ENCODE data around the gene SPACDR.
A peak's percentile ranks its signal among the peaks of the same experiment; 100 is the strongest.
"Not testable (repeated sequence)": the region's sequence is repeated elsewhere in the genome, so short reads cannot be mapped to it uniquely, and the experiment has no call there.

Gene SPACDR, protein sequence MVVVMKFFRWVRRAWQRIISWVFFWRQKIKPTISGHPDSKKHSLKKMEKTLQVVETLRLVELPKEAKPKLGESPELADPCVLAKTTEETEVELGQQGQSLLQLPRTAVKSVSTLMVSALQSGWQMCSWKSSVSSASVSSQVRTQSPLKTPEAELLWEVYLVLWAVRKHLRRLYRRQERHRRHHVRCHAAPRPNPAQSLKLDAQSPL

DNA sequence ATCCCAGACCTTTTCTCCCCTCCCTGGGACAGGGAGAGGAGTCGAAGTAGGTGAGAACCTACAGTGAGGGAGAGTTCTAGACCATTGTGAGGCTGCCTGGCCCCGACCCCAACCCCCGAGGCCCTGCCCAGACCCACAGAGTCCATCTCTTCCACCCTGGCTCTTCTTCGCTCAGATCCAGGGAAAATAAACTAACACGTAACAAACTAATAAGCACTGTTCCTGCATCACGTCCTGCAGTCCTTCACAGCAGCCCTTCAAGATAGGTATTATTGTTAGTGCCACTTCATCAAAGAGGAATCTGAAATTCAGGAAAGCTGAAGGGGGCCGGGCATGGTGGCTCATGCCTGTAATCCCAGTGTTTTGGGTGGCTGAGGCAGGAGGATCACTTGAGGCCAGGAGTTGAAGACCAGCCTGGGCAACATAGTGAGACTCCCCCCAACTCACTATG lies at the start of gene SPACDR:
Gene SPACDR (minus strand): TSS at position 51 of the 451 bp plus-strand sequence. CDS start 235 bp downstream, outside the sequence.
- Mint-ChIP-seq H3K27me3 (no peaks in the 10 kb centered on the region), H3K27ac (no peak within 1 kb of the TSS), H3K9me3 (no peaks in the 10 kb centered on the region), H3K4me1 (peaks cover 5% of the 10 kb centered on the region), H3K36me3 (peaks cover 16% of the 10 kb centered on the region), H3K4me3 (no peak within 1 kb of the TSS)
- DNase-seq (ENCODE audit: low spot score in 2 of 2) = no peak
- no peak for ATAC-seq (ENCODE audit: low read depth)

DNA sequence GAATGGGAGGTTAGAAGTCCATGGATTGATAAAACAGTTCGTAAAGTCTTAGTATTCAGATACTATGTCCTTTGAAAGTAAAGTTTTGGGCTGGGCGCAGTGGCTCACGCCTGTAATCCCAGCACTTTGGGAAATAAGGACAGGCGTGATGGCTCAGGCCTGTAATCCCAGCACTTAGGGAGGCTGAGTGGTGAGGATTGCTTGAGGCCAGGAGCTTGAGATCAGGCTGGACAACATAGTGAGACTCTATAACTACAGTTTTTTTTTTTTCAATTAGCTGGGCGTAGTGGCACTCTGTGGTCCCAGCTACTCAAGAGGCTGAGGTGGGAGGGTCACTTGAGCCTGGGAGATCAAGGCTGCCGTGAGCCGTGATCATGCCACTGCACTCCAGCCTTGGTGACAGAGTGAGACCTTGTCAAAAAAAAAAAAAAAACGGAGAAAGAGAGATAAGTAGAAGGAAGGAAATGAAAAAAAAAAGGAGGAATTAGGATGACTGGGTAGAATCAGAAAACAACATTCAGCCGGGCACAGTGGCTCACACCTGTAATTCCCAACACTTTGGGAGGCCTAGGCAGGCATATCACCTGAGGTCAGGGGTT lies 49.3 kb upstream of the SPACDR start:
- H3K27me3 Mint-ChIP-seq = peaks cover 5% of the 10 kb centered on the region
- no peaks in the 10 kb centered on the region for H3K36me3 Mint-ChIP-seq
- H3K9me3 Mint-ChIP-seq = no peaks in the 10 kb centered on the region
- H3K4me3 Mint-ChIP-seq = no peak overlapping the region
- ATAC-seq (ENCODE audit: low read depth) (no peak), DNase-seq (ENCODE audit: low spot score in 2 of 2) (no peak)
- no peak overlapping the region for H3K27ac Mint-ChIP-seq
- H3K4me1 Mint-ChIP-seq = peaks cover 8% of the 10 kb centered on the region

DNA sequence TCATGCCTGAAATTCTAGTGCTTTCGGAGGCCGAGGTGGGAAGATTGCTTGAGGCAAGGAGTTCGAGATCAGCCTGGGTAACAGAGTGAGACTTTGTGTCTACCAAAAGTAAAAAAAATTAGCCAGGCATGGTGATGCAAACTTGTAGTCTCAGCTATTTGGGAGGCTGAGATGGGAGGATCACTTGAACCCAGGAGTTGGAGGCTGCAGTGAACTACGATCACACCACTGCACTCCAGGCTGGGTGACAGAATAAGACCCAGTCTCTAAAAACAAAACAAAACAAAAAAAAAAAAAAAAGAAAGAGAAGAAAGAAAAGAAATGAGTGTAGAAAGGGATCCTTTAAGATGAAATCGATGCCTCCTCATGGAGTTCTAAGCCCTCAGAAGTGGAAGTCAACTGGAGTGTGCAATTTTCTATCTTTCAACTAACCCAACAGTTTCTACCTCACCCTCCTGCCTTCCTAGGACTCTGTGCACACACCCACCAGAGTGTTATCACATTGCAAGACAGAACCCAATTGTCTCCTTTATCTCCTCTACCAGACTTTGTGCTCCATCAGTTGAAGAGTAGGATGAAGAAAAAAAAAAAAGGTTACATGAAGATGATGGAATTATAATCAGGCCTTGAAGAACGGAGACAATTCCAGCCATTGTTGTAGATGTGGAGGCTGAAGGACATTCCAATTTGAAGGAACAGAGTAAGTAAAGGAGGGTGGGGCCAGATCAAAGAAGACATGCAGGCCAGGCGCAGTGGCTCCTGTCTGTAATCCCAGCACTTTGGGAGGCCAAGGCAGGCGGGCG lies 46.6 kb upstream of the SPACDR start:
- H3K27me3 Mint-ChIP-seq = peaks cover 7% of the 10 kb centered on the region
- peaks cover 3% of the 10 kb centered on the region for H3K4me1 Mint-ChIP-seq
- no peaks in the 10 kb centered on the region for H3K36me3 Mint-ChIP-seq
- H3K27ac Mint-ChIP-seq = no peak overlapping the region
- ATAC-seq (ENCODE audit: low read depth) (no peak), DNase-seq (ENCODE audit: low spot score in 2 of 2) (no peak)
- no peak overlapping the region for H3K4me3 Mint-ChIP-seq
- no peaks in the 10 kb centered on the region for H3K9me3 Mint-ChIP-seq

DNA sequence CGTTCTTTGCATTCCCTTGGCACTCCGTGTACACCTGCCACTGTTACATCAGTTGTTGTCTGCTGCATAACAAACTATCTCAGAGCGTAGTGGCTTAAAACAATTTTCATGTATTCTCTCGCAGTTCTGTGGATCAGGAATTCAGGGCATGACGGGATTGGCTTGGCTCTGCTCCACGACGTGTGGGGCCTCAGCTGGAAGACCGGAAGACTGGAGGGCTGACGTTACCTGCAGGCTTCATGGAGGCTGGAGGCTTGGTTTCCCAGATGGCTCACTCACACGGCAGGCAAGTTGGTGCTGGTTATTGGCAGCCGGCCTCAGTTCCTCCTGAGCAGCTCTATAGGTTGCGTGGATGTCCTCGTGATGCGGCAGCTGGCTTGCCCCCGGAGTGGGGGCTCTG lies 45.2 kb upstream of the SPACDR start:
- H3K4me1 Mint-ChIP-seq = no peaks in the 10 kb centered on the region
- no peak overlapping the region for H3K4me3 Mint-ChIP-seq
- no peaks in the 10 kb centered on the region for H3K9me3 Mint-ChIP-seq
- no peaks in the 10 kb centered on the region for H3K36me3 Mint-ChIP-seq
- peaks cover 7% of the 10 kb centered on the region for H3K27me3 Mint-ChIP-seq
- DNase-seq (ENCODE audit: low spot score in 2 of 2) = no peak
- no peak overlapping the region for H3K27ac Mint-ChIP-seq
- ATAC-seq (ENCODE audit: low read depth) = no peak

DNA sequence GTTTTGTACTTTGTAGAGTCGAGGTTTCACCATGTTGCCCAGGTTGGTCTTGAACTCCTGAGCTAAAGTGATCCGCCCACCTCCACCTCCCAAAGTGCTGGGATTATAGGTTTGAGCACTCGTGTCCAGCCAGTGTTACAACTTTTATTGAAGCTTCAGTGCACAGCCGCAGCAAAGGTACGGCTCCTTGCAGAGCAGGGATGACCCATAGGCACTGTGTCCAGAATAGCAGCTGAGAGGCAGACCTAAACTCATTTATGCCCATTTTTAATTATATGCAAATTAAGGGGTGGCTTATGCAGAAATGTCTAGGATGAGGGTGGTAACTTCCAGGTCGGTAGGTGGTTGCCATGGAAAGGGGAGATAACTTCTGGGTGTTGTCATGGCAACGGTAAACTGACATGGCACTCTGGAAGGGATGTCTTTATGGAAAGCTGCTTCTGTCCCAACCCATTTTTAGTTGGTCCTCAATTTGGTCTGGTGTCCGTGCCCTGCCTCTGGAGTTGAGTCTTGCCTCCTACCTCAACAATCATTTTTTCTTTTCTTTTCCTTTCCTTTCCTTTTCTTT lies 42.4 kb upstream of the SPACDR start:
- H3K27me3 Mint-ChIP-seq = peaks cover 7% of the 10 kb centered on the region
- ATAC-seq (ENCODE audit: low read depth) = no peak

DNA sequence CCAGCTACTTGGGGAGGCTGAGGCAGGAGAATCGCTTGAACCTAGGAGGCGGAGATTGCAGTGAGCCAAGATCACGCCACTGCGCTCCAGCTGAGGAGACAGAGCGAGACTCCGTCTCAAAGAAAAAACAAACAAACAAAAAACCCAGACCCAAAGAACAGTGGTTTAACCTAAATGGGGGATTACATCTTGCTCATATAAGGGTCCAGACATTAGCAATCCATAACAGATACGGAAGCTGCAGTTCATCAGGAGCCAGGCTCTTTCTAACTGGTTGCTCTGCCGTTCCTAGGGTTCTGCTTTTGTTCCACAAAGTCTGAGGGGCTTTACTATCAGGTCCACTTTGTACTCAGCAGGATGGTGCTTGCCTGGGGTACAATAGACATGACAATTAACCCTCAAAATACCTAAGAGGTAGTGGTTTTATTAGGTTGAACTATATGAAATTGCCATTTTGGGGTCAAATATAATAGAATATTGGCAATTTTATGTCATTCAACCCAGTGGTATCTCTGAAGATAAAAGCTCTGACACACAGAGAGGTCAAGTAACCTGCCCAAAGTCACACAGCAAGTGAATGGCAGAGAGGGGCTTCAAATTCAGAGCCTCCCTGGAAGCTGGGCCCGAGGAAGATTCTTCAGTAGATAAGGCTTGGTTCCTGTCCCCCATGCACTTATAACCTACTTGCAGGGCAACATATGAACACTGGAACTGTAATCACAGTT lies 41.0 kb upstream of the SPACDR start:
- Mint-ChIP-seq H3K27ac (no peak overlapping the region), H3K36me3 (no peaks in the 10 kb centered on the region), H3K9me3 (no peaks in the 10 kb centered on the region), H3K4me1 (peaks cover 2% of the 10 kb centered on the region), H3K4me3 (no peak overlapping the region), H3K27me3 (peaks cover 7% of the 10 kb centered on the region)
- DNase-seq (ENCODE audit: low spot score in 2 of 2) = no peak
- no peak for ATAC-seq (ENCODE audit: low read depth)

More for the DNA sequence above, 42.4 kb upstream of the SPACDR start:
- peaks cover 2% of the 10 kb centered on the region for H3K4me1 Mint-ChIP-seq
- H3K9me3 Mint-ChIP-seq = no peaks in the 10 kb centered on the region
- H3K27ac Mint-ChIP-seq = no peak overlapping the region
- H3K36me3 Mint-ChIP-seq = no peaks in the 10 kb centered on the region
- no peak for DNase-seq (ENCODE audit: low spot score in 2 of 2)
- no peak overlapping the region for H3K4me3 Mint-ChIP-seq

DNA sequence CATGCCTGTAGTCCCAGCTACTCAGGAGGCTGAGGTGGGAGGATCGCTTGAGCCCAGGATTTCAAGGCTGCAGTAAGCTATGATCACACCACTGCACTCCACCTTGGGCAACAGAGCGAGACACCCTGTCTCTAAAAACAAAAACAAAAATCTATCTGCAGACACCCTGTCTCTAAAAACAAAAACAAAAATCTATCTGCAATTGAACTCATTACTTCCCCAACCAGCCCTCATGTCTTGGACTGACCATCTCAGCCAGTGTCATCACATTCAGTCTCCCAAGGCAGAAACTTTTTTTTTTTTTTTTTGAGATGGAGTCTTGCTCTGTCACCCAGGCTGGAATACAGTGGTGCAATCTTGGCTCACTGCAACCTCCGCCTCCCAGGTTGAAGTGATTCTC lies 40.0 kb upstream of the SPACDR start:
- not testable (repeated sequence) for DNase-seq (ENCODE audit: low spot score in 2 of 2); H3K4me1 Mint-ChIP-seq; H3K27me3 Mint-ChIP-seq; H3K27ac Mint-ChIP-seq; ATAC-seq (ENCODE audit: low read depth); H3K9me3 Mint-ChIP-seq; H3K4me3 Mint-ChIP-seq; H3K36me3 Mint-ChIP-seq

DNA sequence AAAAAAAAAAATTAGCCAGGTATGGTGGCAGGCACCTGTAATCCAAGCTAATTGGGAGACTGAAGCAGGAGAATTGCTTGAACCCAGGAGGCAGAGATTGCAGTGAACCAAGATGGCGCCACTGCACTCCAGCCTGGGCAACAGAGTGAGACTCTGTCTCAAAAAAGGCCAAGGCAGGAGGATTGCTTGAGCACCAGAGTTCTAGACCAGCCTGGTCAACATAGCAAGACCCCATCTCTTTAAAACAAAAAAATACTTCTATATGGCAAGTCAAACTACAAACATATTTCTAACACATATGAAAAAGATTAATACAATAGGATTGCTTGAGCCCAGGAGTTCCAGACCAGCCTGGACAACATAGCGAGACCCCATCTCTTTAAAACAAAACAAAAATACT lies 36.7 kb upstream of the SPACDR start:
- not testable (repeated sequence) for DNase-seq (ENCODE audit: low spot score in 2 of 2); H3K27ac Mint-ChIP-seq; H3K4me1 Mint-ChIP-seq; H3K4me3 Mint-ChIP-seq; H3K27me3 Mint-ChIP-seq; H3K9me3 Mint-ChIP-seq; H3K36me3 Mint-ChIP-seq; ATAC-seq (ENCODE audit: low read depth)

DNA sequence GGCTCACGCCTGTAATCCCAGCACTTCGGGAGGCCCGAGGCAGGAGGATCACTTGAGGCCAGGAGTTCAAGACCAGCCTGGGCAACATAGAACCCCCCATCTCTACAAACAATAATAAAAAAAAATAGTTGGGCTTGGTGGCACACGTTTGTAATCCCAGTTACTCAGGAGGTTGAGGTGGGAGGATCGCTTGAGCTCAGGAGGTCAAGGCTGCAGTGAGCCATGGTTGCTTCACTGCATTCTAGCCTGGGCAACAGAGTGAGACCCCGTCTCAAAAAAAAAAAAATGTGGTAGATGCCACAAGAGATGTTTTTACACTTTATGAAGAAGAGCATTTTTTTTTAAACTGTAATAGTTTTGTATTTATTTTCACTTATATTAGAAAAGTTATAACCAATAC lies 32.4 kb upstream of the SPACDR start:
- Mint-ChIP-seq H3K27me3 (peaks cover 3% of the 10 kb centered on the region), H3K27ac (no peak overlapping the region), H3K9me3 (no peaks in the 10 kb centered on the region), H3K36me3 (no peaks in the 10 kb centered on the region), H3K4me3 (no peak overlapping the region), H3K4me1 (peaks cover 6% of the 10 kb centered on the region)
- ATAC-seq (ENCODE audit: low read depth) (no peak), DNase-seq (ENCODE audit: low spot score in 2 of 2) (no peak)

DNA sequence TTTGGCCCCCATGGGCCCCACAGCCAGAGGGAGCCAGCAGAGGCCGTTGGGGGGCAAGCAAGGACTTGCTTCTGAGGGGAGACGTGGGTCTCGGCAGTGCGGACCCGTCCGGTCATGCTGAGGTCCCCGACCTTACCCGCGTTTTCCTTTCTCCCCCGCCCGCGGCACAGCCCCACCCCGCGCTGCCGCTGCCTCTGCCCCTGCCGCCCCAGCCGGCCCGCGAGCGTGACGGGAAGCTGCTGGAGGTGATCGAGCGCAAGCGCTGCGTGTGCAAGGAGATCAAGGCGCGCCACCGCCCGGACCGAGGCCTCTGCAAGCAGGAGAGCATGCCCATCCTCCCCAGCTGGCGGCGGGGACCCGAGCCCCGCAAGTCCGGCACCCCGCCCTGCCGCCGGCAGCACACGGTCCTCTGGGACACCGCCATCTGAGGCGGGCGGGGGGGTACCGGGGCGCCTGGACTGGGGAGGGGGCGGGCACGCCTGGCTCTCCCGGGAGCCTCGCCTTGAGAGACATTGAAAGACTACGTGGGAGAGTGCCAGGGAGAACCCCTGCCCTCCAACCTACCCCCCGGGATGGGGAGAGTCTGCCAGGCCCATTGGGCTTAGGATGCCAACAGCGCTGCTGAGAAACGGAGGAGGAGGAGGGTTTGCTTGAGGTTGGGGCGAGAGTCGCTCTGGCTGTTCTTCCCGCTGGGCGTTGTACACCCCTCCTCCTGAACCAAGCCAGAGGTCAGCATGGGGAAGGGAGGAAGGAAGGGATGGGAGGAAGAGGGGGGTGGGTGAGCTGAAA lies 29.6 kb upstream of the SPACDR start:
- H3K27ac Mint-ChIP-seq = no peak overlapping the region
- peaks cover 10% of the 10 kb centered on the region for H3K4me1 Mint-ChIP-seq
- peaks cover 10% of the 10 kb centered on the region for H3K27me3 Mint-ChIP-seq
- ATAC-seq (ENCODE audit: low read depth) = peak; percentile 82
- DNase-seq (ENCODE audit: low spot score in 2 of 2) = no peak
- peak overlapping the region; percentile 69 for H3K4me3 Mint-ChIP-seq
- H3K36me3 Mint-ChIP-seq = no peaks in the 10 kb centered on the region
- no peaks in the 10 kb centered on the region for H3K9me3 Mint-ChIP-seq

DNA sequence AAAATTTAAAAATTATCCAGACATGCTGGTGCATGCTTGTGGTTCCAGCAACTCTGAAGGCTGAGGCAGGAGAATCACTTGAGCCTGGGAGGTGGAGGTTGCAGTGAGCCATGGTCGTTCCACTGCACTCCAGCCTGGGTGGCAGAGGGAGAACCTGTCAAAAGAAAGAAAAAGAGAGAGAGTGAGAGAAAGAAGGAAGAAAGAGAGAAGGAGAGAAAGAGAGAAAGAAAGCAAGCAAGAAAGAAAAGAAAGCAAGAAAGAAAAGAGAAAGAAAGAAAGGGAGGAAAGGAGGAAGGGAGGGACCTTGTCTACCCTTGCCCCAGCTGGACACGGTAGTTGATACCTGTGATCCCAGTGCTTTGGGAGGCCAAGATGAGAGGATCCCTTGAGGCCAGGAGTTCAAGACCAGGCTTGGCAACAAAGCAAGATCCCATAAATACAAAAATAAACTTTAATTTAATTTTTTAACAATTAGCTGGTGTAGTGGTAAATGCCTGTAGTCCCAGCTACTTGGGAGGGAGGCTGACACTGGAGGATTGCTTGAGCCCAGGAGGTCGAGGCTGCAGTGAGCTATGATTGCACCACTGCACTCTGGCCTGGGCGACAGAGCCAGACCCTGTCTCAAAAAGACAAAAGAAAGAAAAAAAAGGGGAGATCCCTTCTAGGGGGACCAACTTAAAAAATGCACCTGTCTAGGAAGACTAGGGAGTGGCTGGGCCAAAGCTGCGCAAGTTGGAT lies 28.8 kb upstream of the SPACDR start:
- no peak overlapping the region for H3K27ac Mint-ChIP-seq
- no peaks in the 10 kb centered on the region for H3K9me3 Mint-ChIP-seq

DNA sequence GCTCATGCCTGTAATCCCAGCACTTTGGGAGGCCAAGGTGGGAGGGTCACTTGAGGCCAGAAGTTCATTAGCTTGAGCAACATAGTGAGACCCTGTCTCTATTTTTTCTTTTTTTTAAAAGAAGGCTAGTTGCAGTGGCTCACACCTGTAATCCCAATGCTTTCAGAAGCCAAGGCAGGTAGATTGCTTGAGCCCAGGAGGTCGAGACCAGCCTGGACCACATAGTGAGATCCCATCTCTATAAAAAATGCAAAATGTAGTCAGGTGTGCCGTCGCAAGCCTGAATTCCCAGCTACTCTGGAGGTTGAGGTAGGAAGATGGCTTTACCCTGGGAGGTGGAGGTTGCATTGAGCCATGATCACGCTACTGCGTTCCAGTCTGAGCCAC lies 27.1 kb upstream of the SPACDR start:
- Mint-ChIP-seq H3K27me3 (peaks cover 10% of the 10 kb centered on the region), H3K36me3 (no peaks in the 10 kb centered on the region), H3K9me3 (no peaks in the 10 kb centered on the region), H3K4me3 (no peak overlapping the region), H3K4me1 (peaks cover 10% of the 10 kb centered on the region), H3K27ac (no peak overlapping the region)
- ATAC-seq (ENCODE audit: low read depth) (no peak), DNase-seq (ENCODE audit: low spot score in 2 of 2) (no peak)

More for the DNA sequence above, 28.8 kb upstream of the SPACDR start:
- no peaks in the 10 kb centered on the region for H3K36me3 Mint-ChIP-seq
- DNase-seq (ENCODE audit: low spot score in 2 of 2) = no peak
- H3K4me1 Mint-ChIP-seq = peaks cover 10% of the 10 kb centered on the region
- peaks cover 10% of the 10 kb centered on the region for H3K27me3 Mint-ChIP-seq
- peak; percentile 4 for ATAC-seq (ENCODE audit: low read depth)
- H3K4me3 Mint-ChIP-seq = peak overlapping the region; percentile 69
